ENCODE data around the gene OPN3. TPM values are rescaled to one million over a fixed set of nuclear protein-coding genes. Genes with fewer than 3 reads are reported as not detected.

Gene OPN3
- total RNA-seq, 1 donor from 2014 or later: 25.6 TPM

- peaks cover 13% of the 10 kb centered on the region for H3K4me1 Mint-ChIP-seq (ENCODE audit: unreplicated experiment)
- peaks cover 8% of the 10 kb centered on the region for H3K36me3 Mint-ChIP-seq
- H3K4me3 Mint-ChIP-seq: peak overlapping the region; percentile 46
- H3K27ac Mint-ChIP-seq: no peak overlapping the region
- no peaks in the 10 kb centered on the region for H3K27me3 Mint-ChIP-seq
- TF ChIP-seq CTCF (conservative IDR thresholded peaks at IDR 0.05): no peak
- no peak for DNase-seq (ENCODE audit: extremely low spot score, unreplicated experiment)
- peaks cover 13% of the 10 kb centered on the region for H3K9me3 Mint-ChIP-seq
Observed at GRCh38 chr1:241642593-241642944, 2.4 kb upstream of the OPN3 start.

GRCh38 chr1:241641773-241642592 is 1.8 kb upstream of the OPN3 start:
- peak overlapping the region; percentile 88 for H3K4me3 Mint-ChIP-seq
- peaks cover 19% of the 10 kb centered on the region for H3K9me3 Mint-ChIP-seq
- H3K27me3 Mint-ChIP-seq: no peaks in the 10 kb centered on the region
- H3K4me1 Mint-ChIP-seq (ENCODE audit: unreplicated experiment): peaks cover 18% of the 10 kb centered on the region
- TF ChIP-seq CTCF (conservative IDR thresholded peaks at IDR 0.05): no peak
- peak overlapping the region; percentile 3 for H3K27ac Mint-ChIP-seq
- DNase-seq (ENCODE audit: extremely low spot score, unreplicated experiment): no peak
- H3K36me3 Mint-ChIP-seq: peaks cover 13% of the 10 kb centered on the region

GRCh38 chr1:241640867-241641622 is 876 bp upstream of the OPN3 start:
- TF ChIP-seq CTCF (conservative IDR thresholded peaks at IDR 0.05): no peak
- peak overlapping the region; percentile 88 for H3K4me3 Mint-ChIP-seq
- no peak for DNase-seq (ENCODE audit: extremely low spot score, unreplicated experiment)
- H3K27ac Mint-ChIP-seq: peak overlapping the region; percentile 79
- H3K4me1 Mint-ChIP-seq (ENCODE audit: unreplicated experiment): peaks cover 25% of the 10 kb centered on the region
- peaks cover 16% of the 10 kb centered on the region for H3K36me3 Mint-ChIP-seq
- peaks cover 22% of the 10 kb centered on the region for H3K9me3 Mint-ChIP-seq
- no peaks in the 10 kb centered on the region for H3K27me3 Mint-ChIP-seq

GRCh38 chr1:241639623-241640148 is 483 bp downstream of the OPN3 start:
- no peak for DNase-seq (ENCODE audit: extremely low spot score, unreplicated experiment)
- H3K27ac Mint-ChIP-seq: peak overlapping the region; percentile 82
- no peaks in the 10 kb centered on the region for H3K27me3 Mint-ChIP-seq
- H3K4me1 Mint-ChIP-seq (ENCODE audit: unreplicated experiment): peaks cover 25% of the 10 kb centered on the region
- peaks cover 29% of the 10 kb centered on the region for H3K9me3 Mint-ChIP-seq
- TF ChIP-seq CTCF (conservative IDR thresholded peaks at IDR 0.05): peak; percentile 35
- H3K4me3 Mint-ChIP-seq: peak overlapping the region; percentile 90
- H3K36me3 Mint-ChIP-seq: peaks cover 26% of the 10 kb centered on the region

GRCh38 chr1:241638909-241639622 is 1.1 kb downstream of the OPN3 start:
- Mint-ChIP-seq H3K36me3 (peaks cover 33% of the 10 kb centered on the region), H3K27me3 (no peaks in the 10 kb centered on the region), H3K4me3 (peak overlapping the region; percentile 90), H3K27ac (peak overlapping the region; percentile 82), H3K4me1 (ENCODE audit: unreplicated experiment) (peaks cover 25% of the 10 kb centered on the region), H3K9me3 (peaks cover 29% of the 10 kb centered on the region)
- no peak for DNase-seq (ENCODE audit: extremely low spot score, unreplicated experiment)
- no peak for TF ChIP-seq CTCF (conservative IDR thresholded peaks at IDR 0.05)
